H1 (cell line): Measurements from ENCODE around the gene KCTD10. TPM values are rescaled to one million over a fixed set of nuclear protein-coding genes. Genes with fewer than 3 reads are reported as not detected.

Source experiments
- CBX8 ChIP-seq: fragments of 300-800, 300-1000 bp; sonication (generic); IDR thresholded peaks from 2 replicates; pipeline ENCODE4 v1.7.1; 2016; ENCODE audit warnings: low read depth, low read length, borderline replicate concordance
- polyA plus RNA-seq, 7 experiments: library from polyadenylated mRNA; depleted of rRNA in 3 of 7; stranded (reverse) in 5 of 7; unstranded in 2 of 7; fragments of >200 nt in 5 of 7; fragments of 200-250 nt in 2 of 7; gene quantifications; 1 replicate in 5 of 7; 2 replicates in 1 of 7; 4 replicates in 1 of 7; pipeline versions ENCODE4 v1.2.1 to v1.2.3, GENCODE V29; 2011 to 2013; ENCODE audit warnings: missing spikeins in 2 of 7, mixed read lengths in 2 of 7
- total RNA-seq: library from RNA; stranded (reverse); fragmentation: NEBNext Ultra II Directional; extraction: Animal tissue kit (Norgen Biotek cat#: 25700); gene quantifications from 2 replicates; pipeline ENCODE4 v1.2.1, GENCODE V29; 2021

Gene KCTD10
- total and polyA plus RNA-seq, 2 of the 8 experiments (the other 6 are each of a cell fraction or from before 2014, with no cell fraction given): 45.3 to 52.4 TPM

DNA sequence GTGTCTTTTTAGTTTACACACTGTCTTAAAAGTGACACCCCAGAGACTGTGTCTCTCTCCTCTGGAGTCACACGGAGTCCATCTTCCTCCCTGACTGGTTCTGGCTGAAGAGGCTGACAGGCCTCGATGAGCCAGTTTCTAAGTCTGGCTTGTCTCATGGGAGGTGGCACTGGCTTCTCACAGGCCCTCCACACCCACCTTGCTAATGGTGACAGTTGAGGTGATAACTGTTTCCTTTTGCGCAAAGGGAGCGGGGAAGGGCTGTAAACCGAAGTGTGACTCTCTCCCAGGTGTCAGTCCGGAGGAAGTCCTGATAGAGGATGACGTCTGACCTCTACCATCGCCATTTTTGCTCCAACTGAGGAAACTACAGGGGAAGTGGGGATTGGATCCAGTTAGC, 30.2 kb downstream of the KCTD10 start (continued):
- TF ChIP-seq CBX8: no peak
